Upper lobe of left lung (tissue), 4 donors: ENCODE results near the gene ZNF785.

Experiments used
- CTCF ChIP-seq, 6 experiments: fragments of 450-650 bp in 4 of 6; fragments of 200-600 bp in 2 of 6; sonication (generic) in 2 of 6; IDR thresholded peaks; one replicate each; pipeline ENCODE4 v1.5.1; 2016 to 2019; ENCODE audit warnings: antibody characterized with exemption in 6 of 6
- EP300 ChIP-seq, 4 donors: sonication (generic); formaldehyde crosslinking; IDR thresholded peaks; one replicate each; pipeline ENCODE4 v1.5.1; 2017; ENCODE audit warnings: antibody characterized with exemption in 4 of 4, control low read depth in 2 of 4
- POLR2A ChIP-seq, 4 donors: fragments of 450-650 bp; IDR thresholded peaks; one replicate each; pipeline ENCODE4 v1.5.1; 2016 to 2017; ENCODE audit warnings: antibody characterized with exemption in 4 of 4, mild to moderate bottlenecking in 2 of 4
- POLR2AphosphoS5 ChIP-seq, 2 donors: sonication (generic); formaldehyde crosslinking; IDR thresholded peaks; one replicate each; pipeline ENCODE4 v1.5.1; 2017; ENCODE audit warnings: antibody characterized with exemption in 2 of 2

GRCh38 chr16:30619202-30619601 is 33.7 kb upstream of the ZNF785 start:
- no peak for TF ChIP-seq CTCF (IDR thresholded peaks at IDR 0.05)
- TF ChIP-seq POLR2A (IDR thresholded peaks at IDR 0.05), result no peak
- TF ChIP-seq EP300 (IDR thresholded peaks at IDR 0.05), result no peak
- TF ChIP-seq POLR2AphosphoS5 (IDR thresholded peaks at IDR 0.05), result no peak
